Measurements from ENCODE around the gene SMTNL2.

- TF ChIP-seq CTCF (IDR thresholded peaks at IDR 0.05; ENCODE audit: low read depth, low read length, poor library complexity, severe bottlenecking) (no peak), EZH2phosphoT487 (IDR thresholded peaks at IDR 0.05; ENCODE audit: borderline replicate concordance, low read length) (no peak)
Measured at GRCh38 chr17:4622375-4622774, 38.0 kb downstream of the SMTNL2 start.

Data from DOHH2 (cell line).